GM23338 (cell line): ENCODE measurements around the gene SLC66A1. TPM values are rescaled to one million over a fixed set of nuclear protein-coding genes. Genes with fewer than 3 reads are reported as not detected.

Experiments used
- ATAC-seq: fragments of 200-7000 bp; cut with Tn5 transposase; 3 replicates; pipeline ENCODE4 v1.9.1; 2020
- DNase-seq: peaks from one replicate; pipeline ENCODE4 v3.0.0-alpha.2; 2015; ENCODE audit warnings: low spot score
- H2AFZ ChIP-seq: fragments of 200-600 bp; sonication (generic); 2 replicates; pipeline ENCODE4 v1.8.0; 2016; ENCODE audit warnings: antibody characterized with exemption, mild to moderate bottlenecking, moderate library complexity
- H3F3A ChIP-seq: fragments of 200-600 bp; sonication (generic); replicated peaks from 2 replicates; pipeline ENCODE4 v1.8.0; 2017; ENCODE audit warnings: antibody characterized with exemption, mixed run types, low read depth
- H3K27ac ChIP-seq: fragments of 200-600 bp; sonication (generic); 2 replicates; pipeline ENCODE4 v1.6.1; 2016; ENCODE audit warnings: low read depth
- H3K27me3 ChIP-seq: fragments of 200-600 bp; sonication (generic); 2 replicates; pipeline ENCODE4 v1.8.0; 2016; ENCODE audit warnings: mild to moderate bottlenecking, mixed run types, moderate library complexity; ENCODE audit not compliant: insufficient read depth
- H3K36me3 ChIP-seq: fragments of 200-600 bp; sonication (generic); 2 replicates; pipeline ENCODE4 v1.8.0; 2016; ENCODE audit warnings: mild to moderate bottlenecking; ENCODE audit not compliant: insufficient read depth
- H3K4me1 ChIP-seq: fragments of 200-600 bp; sonication (generic); 2 replicates; pipeline ENCODE4 v1.8.0; 2016; ENCODE audit warnings: mild to moderate bottlenecking, moderate library complexity; ENCODE audit not compliant: insufficient read depth
- H3K4me2 ChIP-seq: fragments of 200-600 bp; sonication (generic); 2 replicates; pipeline ENCODE4 v1.7.1; 2017; ENCODE audit warnings: mixed run types
- H3K4me3 ChIP-seq: fragments of 200-600 bp; sonication (generic); 2 replicates; pipeline ENCODE4 v1.6.1; 2016; ENCODE audit warnings: mixed run types
- H3K79me2 ChIP-seq: fragments of 200-600 bp; sonication (generic); replicated peaks from 2 replicates; pipeline ENCODE4 v1.8.0; 2017; ENCODE audit warnings: mild to moderate bottlenecking; ENCODE audit not compliant: insufficient read depth
- H3K9me2 ChIP-seq: fragments of 200-600 bp; sonication (generic); 2 replicates; pipeline ENCODE4 v1.8.0; 2017; ENCODE audit not compliant: insufficient read depth
- H4K20me1 ChIP-seq: fragments of 200-600 bp; sonication (generic); replicated peaks from 2 replicates; pipeline ENCODE4 v1.8.0; 2017; ENCODE audit warnings: mild to moderate bottlenecking; ENCODE audit not compliant: insufficient read depth
- H3K27ac Mint-ChIP-seq: 2 replicates; pipeline ENCODE4 v1.8.0; 2020; ENCODE audit warnings: inconsistent platforms, mild to moderate bottlenecking, moderate library complexity, mixed read lengths
- H3K27me3 Mint-ChIP-seq: 3 replicates; pipeline ENCODE4 v1.8.0; 2022; ENCODE audit warnings: low read depth, mild to moderate bottlenecking, moderate library complexity, mixed read lengths, inconsistent platforms; ENCODE audit not compliant: insufficient read depth, poor library complexity
- H3K36me3 Mint-ChIP-seq: 3 replicates; pipeline ENCODE4 v1.8.0; 2021; ENCODE audit warnings: low read depth, mild to moderate bottlenecking, inconsistent platforms, moderate library complexity, mixed read lengths
- H3K4me1 Mint-ChIP-seq: 3 replicates; pipeline ENCODE4 v1.8.0; 2020; ENCODE audit warnings: mild to moderate bottlenecking, inconsistent platforms, mixed read lengths
- H3K4me3 Mint-ChIP-seq: 3 replicates; pipeline ENCODE4 v1.8.0; 2021; ENCODE audit warnings: moderate library complexity, mild to moderate bottlenecking, inconsistent platforms, mixed read lengths
- H3K9me3 Mint-ChIP-seq: 3 replicates; pipeline ENCODE4 v1.8.0; 2020; ENCODE audit warnings: moderate library complexity, mild to moderate bottlenecking, inconsistent platforms, mixed read lengths
- ETS1 ChIP-seq: IDR thresholded peaks from 2 replicates; pipeline ENCODE4 v1.6.1; 2016; ENCODE audit warnings: antibody characterized with exemption
- EZH2 ChIP-seq: fragments of 200-600 bp; sonication (generic); IDR thresholded peaks from one replicate; pipeline ENCODE4 v1.8.0; 2017; ENCODE audit warnings: antibody characterized with exemption, mild to moderate bottlenecking, low read depth; ENCODE audit not compliant: unreplicated experiment
- EZH2phosphoT487 ChIP-seq: fragments of 200-600 bp; sonication (generic); IDR thresholded peaks from one replicate; pipeline ENCODE4 v1.8.1; 2018; ENCODE audit warnings: antibody characterized with exemption; ENCODE audit not compliant: unreplicated experiment
- JUNB ChIP-seq: IDR thresholded peaks from one replicate; pipeline ENCODE4 v1.6.1; 2016; ENCODE audit warnings: antibody characterized with exemption; ENCODE audit not compliant: unreplicated experiment
- NANOG ChIP-seq: IDR thresholded peaks from 2 replicates; pipeline ENCODE4 v1.6.1; 2016; ENCODE audit warnings: antibody characterized with exemption, borderline replicate concordance
- POLR2AphosphoS5 ChIP-seq: IDR thresholded peaks from 2 replicates; pipeline ENCODE4 v1.6.1; 2016; ENCODE audit warnings: antibody characterized with exemption, low read depth
- ZNF114 ChIP-seq: fragments of 250-450 bp; sonication (Bioruptor Pico); IDR thresholded peaks from 2 replicates; pipeline ENCODE4 v1.5.0; 2020; ENCODE audit warnings: mild to moderate bottlenecking, moderate library complexity
- ZNF462 ChIP-seq: fragments of 250-450 bp; sonication (Bioruptor Pico); IDR thresholded peaks from 2 replicates; pipeline ENCODE4 v1.5.0; 2020; ENCODE audit warnings: mild to moderate bottlenecking, moderate library complexity
- polyA plus RNA-seq: library from polyadenylated mRNA; unstranded; fragments of >200 nt; fragmentation: Nextera tagmentation; extraction: Ambion mirVana; gene quantifications from 2 replicates; pipeline ENCODE4 v1.2.1, GENCODE V29; 2016
- total RNA-seq: library from RNA; depleted of rRNA; stranded (reverse); fragments of >200 nt; shearing (Covaris generic); gene quantifications from 2 replicates; pipeline ENCODE4 v1.2.3, GENCODE V29; 2014

The SLC66A1 gene
- total and polyA plus RNA-seq, 2 experiments from 2014 or later, result 6.9 to 19.7 TPM

GRCh38 chr1:19306941-19307340 lies 5.2 kb upstream of the SLC66A1 start:
- Histone ChIP-seq H4K20me1 (peaks cover 3% of the 10 kb centered on the region; the same call in 1 of the 2 replicates), H3K27ac (no peak overlapping the region), H3K4me3 (no peak overlapping the region), H3K4me2 (no peak overlapping the region), H3K36me3 (no peaks in the 10 kb centered on the region), H3K4me1 (0 out of 2 replicates have a peak, but pooled peaks cover 8% of the 10 kb centered on the region), H3F3A (no peaks in the 10 kb centered on the region), H2AFZ (no peak overlapping the region), H3K9me2 (no peaks in the 10 kb centered on the region), H3K79me2 (no peaks in the 10 kb centered on the region; the same call in 1 of the 2 replicates), H3K27me3 (peaks cover 10% of the 10 kb centered on the region)
- TF ChIP-seq POLR2AphosphoS5, result no peak
- no peak for TF ChIP-seq EZH2phosphoT487
- TF ChIP-seq ZNF114, result no peak
- TF ChIP-seq JUNB, result no peak
- no peak for TF ChIP-seq NANOG
- TF ChIP-seq ETS1, result no peak
- no peak for TF ChIP-seq ZNF462 (CRISPR knock-in tag)
- no peak for TF ChIP-seq EZH2
- Mint-ChIP-seq H3K9me3 (no peaks in the 10 kb centered on the region), H3K27me3 (peaks cover 7% of the 10 kb centered on the region), H3K4me1 (peaks cover 6% of the 10 kb centered on the region; the same call in 2 of the 3 replicates), H3K36me3 (peaks cover 52% of the 10 kb centered on the region), H3K27ac (no peak overlapping the region), H3K4me3 (no peak overlapping the region)
- ATAC-seq (no peak), DNase-seq (no peak)
